ENCODE data around the gene ZNF792. TPM values are rescaled to one million over a fixed set of nuclear protein-coding genes. Genes with fewer than 3 reads are reported as not detected.
A peak's percentile ranks its signal among the peaks of the same experiment; 100 is the strongest.

ZNF792 gene
- polyA plus RNA-seq, 2 of the 4 experiments (the other 2 are of a cell fraction), result 2.0 to 3.7 TPM

DNA sequence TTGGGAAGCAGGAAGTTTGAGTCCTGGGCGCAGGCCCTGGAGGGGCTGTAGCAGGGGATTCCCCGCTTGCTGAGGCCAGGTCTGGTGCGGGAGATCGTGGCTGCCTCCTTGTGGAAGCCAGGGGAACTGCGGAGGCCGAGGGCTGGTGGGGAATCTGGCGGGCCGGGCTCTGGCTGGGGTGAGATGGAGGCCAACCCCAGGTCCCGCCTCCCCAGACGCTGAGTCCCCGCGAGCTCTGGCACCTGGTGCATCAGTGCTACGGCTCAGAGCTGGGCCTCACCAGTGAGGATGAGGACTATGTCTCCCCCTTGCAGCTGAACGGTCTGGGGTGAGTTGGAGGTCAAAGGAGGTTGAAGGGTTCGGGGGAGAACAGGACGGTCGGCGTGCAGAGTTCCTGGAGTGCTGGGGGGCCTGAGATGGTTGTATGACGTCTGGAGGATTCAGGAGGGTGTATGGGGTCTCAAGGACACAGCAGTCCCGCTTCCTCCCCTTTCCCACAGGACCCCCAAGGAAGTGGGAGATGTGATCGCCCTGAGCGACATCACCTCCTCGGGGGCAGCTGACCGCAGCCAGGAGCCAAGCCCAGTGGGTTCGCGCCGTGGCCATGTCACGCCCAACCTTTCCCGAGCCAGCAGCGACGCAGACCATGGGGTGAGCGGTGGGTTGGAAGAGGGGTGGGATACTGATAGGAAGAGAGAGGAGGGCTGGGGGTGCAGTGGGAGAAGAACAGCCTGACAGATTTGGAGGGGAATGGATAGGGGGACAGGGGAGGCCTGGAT, 49.2 kb upstream of the ZNF792 start (continued):
- TF ChIP-seq NR3C1 (IDR thresholded peaks at IDR 0.05), result no peak
- TF ChIP-seq FOSL2 (IDR thresholded peaks at IDR 0.05), result no peak
- no peak for TF ChIP-seq FOSL2 (CRISPR knock-in tag; IDR thresholded peaks at IDR 0.05)
- TF ChIP-seq CBX8 (IDR thresholded peaks at IDR 0.05), result no peak
- TF ChIP-seq RAD21 (conservative IDR thresholded peaks at IDR 0.05 in 1 of 2, IDR thresholded peaks at IDR 0.05 in 1 of 2), result peak; percentile 98
- TF ChIP-seq POLR2AphosphoS2 (conservative IDR thresholded peaks at IDR 0.05; ENCODE audit: low read length), result peak; percentile 96
- TF ChIP-seq KDM5A (IDR thresholded peaks at IDR 0.05), result no peak
- TF ChIP-seq TFCP2L1 (CRISPR knock-in tag; IDR thresholded peaks at IDR 0.05), result peak; percentile 80; the same call in 1 of the 2 replicates
- TF ChIP-seq, protein P1, sequence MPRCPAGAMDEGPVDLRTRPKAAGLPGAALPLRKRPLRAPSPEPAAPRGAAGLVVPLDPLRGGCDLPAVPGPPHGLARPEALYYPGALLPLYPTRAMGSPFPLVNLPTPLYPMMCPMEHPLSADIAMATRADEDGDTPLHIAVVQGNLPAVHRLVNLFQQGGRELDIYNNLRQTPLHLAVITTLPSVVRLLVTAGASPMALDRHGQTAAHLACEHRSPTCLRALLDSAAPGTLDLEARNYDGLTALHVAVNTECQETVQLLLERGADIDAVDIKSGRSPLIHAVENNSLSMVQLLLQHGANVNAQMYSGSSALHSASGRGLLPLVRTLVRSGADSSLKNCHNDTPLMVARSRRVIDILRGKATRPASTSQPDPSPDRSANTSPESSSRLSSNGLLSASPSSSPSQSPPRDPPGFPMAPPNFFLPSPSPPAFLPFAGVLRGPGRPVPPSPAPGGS (IDR thresholded peaks at IDR 0.05), result 0 out of 3 replicates have a peak, but pooled peaks have one; percentile 36
- TF ChIP-seq RARB (CRISPR knock-in tag; IDR thresholded peaks at IDR 0.05), result peak; percentile 60; the same call in 1 of the 2 replicates
- TF ChIP-seq, protein P2, sequence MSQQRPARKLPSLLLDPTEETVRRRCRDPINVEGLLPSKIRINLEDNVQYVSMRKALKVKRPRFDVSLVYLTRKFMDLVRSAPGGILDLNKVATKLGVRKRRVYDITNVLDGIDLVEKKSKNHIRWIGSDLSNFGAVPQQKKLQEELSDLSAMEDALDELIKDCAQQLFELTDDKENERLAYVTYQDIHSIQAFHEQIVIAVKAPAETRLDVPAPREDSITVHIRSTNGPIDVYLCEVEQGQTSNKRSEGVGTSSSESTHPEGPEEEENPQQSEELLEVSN (IDR thresholded peaks at IDR 0.05; ENCODE audit: borderline replicate concordance, low read depth), result no peak
- peak in 1 of 2 experiments; percentile 53; a peak in 1 of 5 replicates for TF ChIP-seq JUN (IDR thresholded peaks at IDR 0.05)
- TF ChIP-seq, protein P3, sequence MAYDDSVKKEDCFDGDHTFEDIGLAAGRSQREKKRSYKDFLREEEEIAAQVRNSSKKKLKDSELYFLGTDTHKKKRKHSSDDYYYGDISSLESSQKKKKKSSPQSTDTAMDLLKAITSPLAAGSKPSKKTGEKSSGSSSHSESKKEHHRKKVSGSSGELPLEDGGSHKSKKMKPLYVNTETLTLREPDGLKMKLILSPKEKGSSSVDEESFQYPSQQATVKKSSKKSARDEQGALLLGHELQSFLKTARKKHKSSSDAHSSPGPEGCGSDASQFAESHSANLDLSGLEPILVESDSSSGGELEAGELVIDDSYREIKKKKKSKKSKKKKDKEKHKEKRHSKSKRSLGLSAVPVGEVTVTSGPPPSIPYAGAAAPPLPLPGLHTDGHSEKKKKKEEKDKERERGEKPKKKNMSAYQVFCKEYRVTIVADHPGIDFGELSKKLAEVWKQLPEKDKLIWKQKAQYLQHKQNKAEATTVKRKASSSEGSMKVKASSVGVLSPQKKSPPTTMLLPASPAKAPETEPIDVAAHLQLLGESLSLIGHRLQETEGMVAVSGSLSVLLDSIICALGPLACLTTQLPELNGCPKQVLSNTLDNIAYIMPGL (CRISPR knock-in tag; IDR thresholded peaks at IDR 0.05; ENCODE audit: borderline replicate concordance), result 0 out of 2 replicates have a peak, but pooled peaks have one; percentile 51

DNA sequence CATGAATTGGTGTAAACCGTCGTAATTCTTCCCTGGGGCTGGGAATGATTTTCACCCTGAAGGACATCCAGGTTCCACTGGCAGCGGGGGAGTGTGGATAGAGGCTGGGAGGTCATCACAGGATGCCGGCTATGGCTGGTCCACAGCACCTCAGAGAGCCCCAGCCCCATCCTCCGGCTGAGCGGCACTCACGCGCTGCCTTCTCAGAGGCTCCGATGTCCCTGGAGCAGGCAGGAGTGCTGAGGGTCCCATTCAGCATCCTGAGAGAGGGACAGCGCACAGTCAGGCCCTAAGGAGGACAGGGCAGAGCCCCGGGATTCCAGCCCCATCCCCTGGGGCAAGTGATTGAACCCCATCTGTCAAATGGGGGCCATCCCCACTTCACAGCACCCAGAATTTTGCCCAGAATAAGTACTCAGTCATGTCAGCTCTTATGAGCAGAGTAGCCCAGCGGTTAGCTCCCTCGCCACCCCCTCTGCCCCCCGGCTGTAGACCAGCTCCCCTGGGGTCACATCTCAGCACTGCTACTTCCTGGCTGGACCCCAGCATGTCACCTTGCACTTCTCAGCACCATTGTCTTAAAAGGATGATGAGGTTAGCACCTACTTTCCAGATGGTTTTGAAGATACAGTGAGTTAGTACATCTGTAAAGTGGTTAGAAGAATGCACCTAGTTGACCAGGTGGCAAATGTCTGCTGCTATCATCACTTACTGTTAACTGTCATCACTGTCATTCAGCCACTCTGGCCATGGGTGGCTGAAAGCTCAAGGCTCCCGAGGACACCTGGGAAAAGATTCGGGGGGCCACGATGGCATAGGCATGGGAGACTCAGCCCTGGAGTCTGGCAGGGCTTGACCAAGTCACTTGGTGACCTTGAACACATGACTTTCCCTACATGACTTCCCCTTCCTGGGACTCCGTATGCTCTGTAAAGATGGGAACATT, 48.0 kb upstream of the ZNF792 start:
- Histone ChIP-seq H3K4me3 (no peak overlapping the region), H3K4me2 (no peak overlapping the region), H3K9me3 (no peaks in the 10 kb centered on the region), H3K4me1 (peaks cover 38% of the 10 kb centered on the region), H3K27ac (peak overlapping the region; percentile 2 to 42; a peak in 4 of 6 replicates)
- CTCF ChIA-PET, result interaction anchor here (0.6 to 61.4 kb wide), 10 partner anchors 0 to 722 kb away, joined by 3 to 1860 read pairs (median 7); partner anchors contain the start of genes GRAMD1A, SCN1B and ZNF792
- whole genome bisulfite sequencing (ENCODE audit: missing lambda C conversion rate), result 92% methylated on average over 18 of the region's 18 CpGs
- DNase-seq (ENCODE audit: low read depth in 1 of 2, low spot score in 1 of 2) (no peak), ATAC-seq (no peak), FAIRE-seq (peak; percentile 56)
- POLR2A ChIA-PET, result interaction anchor here (0.6 to 2.1 kb wide), 2 partner anchors 11 to 40 kb away, joined by 6 to 7 read pairs; no protein-coding TSS in a partner anchor
- TF ChIP-seq, protein P4, sequence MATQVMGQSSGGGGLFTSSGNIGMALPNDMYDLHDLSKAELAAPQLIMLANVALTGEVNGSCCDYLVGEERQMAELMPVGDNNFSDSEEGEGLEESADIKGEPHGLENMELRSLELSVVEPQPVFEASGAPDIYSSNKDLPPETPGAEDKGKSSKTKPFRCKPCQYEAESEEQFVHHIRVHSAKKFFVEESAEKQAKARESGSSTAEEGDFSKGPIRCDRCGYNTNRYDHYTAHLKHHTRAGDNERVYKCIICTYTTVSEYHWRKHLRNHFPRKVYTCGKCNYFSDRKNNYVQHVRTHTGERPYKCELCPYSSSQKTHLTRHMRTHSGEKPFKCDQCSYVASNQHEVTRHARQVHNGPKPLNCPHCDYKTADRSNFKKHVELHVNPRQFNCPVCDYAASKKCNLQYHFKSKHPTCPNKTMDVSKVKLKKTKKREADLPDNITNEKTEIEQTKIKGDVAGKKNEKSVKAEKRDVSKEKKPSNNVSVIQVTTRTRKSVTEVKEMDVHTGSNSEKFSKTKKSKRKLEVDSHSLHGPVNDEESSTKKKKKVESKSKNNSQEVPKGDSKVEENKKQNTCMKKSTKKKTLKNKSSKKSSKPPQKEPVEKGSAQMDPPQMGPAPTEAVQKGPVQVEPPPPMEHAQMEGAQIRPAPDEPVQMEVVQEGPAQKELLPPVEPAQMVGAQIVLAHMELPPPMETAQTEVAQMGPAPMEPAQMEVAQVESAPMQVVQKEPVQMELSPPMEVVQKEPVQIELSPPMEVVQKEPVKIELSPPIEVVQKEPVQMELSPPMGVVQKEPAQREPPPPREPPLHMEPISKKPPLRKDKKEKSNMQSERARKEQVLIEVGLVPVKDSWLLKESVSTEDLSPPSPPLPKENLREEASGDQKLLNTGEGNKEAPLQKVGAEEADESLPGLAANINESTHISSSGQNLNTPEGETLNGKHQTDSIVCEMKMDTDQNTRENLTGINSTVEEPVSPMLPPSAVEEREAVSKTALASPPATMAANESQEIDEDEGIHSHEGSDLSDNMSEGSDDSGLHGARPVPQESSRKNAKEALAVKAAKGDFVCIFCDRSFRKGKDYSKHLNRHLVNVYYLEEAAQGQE (IDR thresholded peaks at IDR 0.05), result no peak
- TF ChIP-seq FOSL2 (IDR thresholded peaks at IDR 0.05) (no peak), FOSL2 (CRISPR knock-in tag; IDR thresholded peaks at IDR 0.05) (no peak), CBX2 (IDR thresholded peaks at IDR 0.05; ENCODE audit: borderline replicate concordance, low read depth) (no peak), RNF2 (IDR thresholded peaks at IDR 0.05; ENCODE audit: borderline replicate concordance, low read depth) (no peak), KDM5A (IDR thresholded peaks at IDR 0.05) (no peak), RFX5 (IDR thresholded peaks at IDR 0.05) (no peak), JUNB (IDR thresholded peaks at IDR 0.05) (no peak), CBX8 (IDR thresholded peaks at IDR 0.05) (no peak), FOSB (CRISPR knock-in tag; IDR thresholded peaks at IDR 0.05) (no peak), HOXB5 (CRISPR knock-in tag; IDR thresholded peaks at IDR 0.05) (no peak), EP300 (IDR thresholded peaks at IDR 0.05) (no peak), RCOR1 (IDR thresholded peaks at IDR 0.05; ENCODE audit: low read depth, low read length) (no peak), RARB (CRISPR knock-in tag; IDR thresholded peaks at IDR 0.05) (no peak), HDAC2 (IDR thresholded peaks at IDR 0.05) (no peak)
- TF ChIP-seq, protein P3 (CRISPR knock-in tag; IDR thresholded peaks at IDR 0.05; ENCODE audit: borderline replicate concordance), result no peak
- TF ChIP-seq, protein P5, sequence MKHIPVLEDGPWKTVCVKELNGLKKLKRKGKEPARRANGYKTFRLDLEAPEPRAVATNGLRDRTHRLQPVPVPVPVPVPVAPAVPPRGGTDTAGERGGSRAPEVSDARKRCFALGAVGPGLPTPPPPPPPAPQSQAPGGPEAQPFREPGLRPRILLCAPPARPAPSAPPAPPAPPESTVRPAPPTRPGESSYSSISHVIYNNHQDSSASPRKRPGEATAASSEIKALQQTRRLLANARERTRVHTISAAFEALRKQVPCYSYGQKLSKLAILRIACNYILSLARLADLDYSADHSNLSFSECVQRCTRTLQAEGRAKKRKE (CRISPR knock-in tag; IDR thresholded peaks at IDR 0.05; ENCODE audit: low read depth), result no peak
